NCI-H748 (cell line): ENCODE measurements around the gene ITPK1.

Experiments used
- DNase-seq: peaks from one replicate; lab custom pipeline; 2025; ENCODE audit not compliant: unreplicated experiment; lab: John Stamatoyannopoulos, UW

Gene ITPK1

GRCh38 chr14:92994131-92994676 lies 121.5 kb downstream of the ITPK1 start:
- DNase-seq: no peak

GRCh38 chr14:92993302-92993701 lies 122.4 kb downstream of the ITPK1 start:
- DNase-seq: no peak

- no peak for DNase-seq
Measured at GRCh38 chr14:92991536-92991935, 124.2 kb downstream of the ITPK1 start.

- peak; percentile 21 for DNase-seq
Measured at GRCh38 chr14:92990456-92991430, 125.0 kb downstream of the ITPK1 start.

GRCh38 chr14:92988786-92989755 lies 126.7 kb downstream of the ITPK1 start:
- no peak for DNase-seq

- DNase-seq: no peak
Measured at GRCh38 chr14:92987713-92988510, 127.8 kb downstream of the ITPK1 start.

GRCh38 chr14:92987148-92987570 lies 128.6 kb downstream of the ITPK1 start:
- DNase-seq: no peak

GRCh38 chr14:92986254-92987147 lies 129.2 kb downstream of the ITPK1 start:
- no peak for DNase-seq

GRCh38 chr14:92985521-92985920 lies 130.2 kb downstream of the ITPK1 start:
- no peak for DNase-seq

- no peak for DNase-seq
Measured at GRCh38 chr14:92984896-92985295, 130.8 kb downstream of the ITPK1 start.

- no peak for DNase-seq
Measured at GRCh38 chr14:92984082-92984788, 131.5 kb downstream of the ITPK1 start.

GRCh38 chr14:92982956-92983355 lies 132.8 kb downstream of the ITPK1 start:
- DNase-seq: no peak

GRCh38 chr14:92981726-92982125 lies 134.0 kb downstream of the ITPK1 start:
- no peak for DNase-seq

- no peak for DNase-seq
Measured at GRCh38 chr14:92980866-92981265, 134.9 kb downstream of the ITPK1 start.

GRCh38 chr14:92978229-92979021 lies 137.3 kb downstream of the ITPK1 start:
- DNase-seq: no peak

- DNase-seq: no peak
Measured at GRCh38 chr14:92976268-92976667, 139.5 kb downstream of the ITPK1 start.

GRCh38 chr14:92974541-92975345 lies 141.0 kb downstream of the ITPK1 start:
- DNase-seq: no peak
